Measurements from ENCODE around the gene TMEM100.

The TMEM100 gene

DNA sequence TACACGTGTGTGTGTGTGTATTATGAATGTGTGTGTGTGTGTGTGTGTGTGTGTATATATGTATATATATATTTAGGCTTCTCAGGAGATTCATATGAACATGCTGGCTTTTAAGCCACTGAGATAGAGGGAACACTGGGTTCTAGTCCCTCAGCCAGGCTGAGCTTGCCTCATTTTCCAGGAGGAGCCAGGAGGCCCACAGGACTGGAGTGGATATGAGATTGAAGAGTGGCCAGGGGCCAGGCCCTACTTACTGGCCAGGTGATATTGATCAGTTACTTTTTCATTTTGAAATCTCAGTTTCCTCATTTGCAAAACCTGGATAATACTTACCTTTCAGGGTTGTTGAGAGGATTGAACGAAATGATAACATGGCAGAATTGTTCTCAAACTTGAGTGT is 34.0 kb upstream of the TMEM100 start:
- H3K27me3 ChIP-seq (ENCODE audit: control insufficient read depth, insufficient read depth, low read length): no peaks in the 10 kb centered on the region
- no peaks in the 10 kb centered on the region for H3K9me3 ChIP-seq (ENCODE audit: control insufficient read depth, low read length)
- H3K4me1 ChIP-seq: peaks cover 3% of the 10 kb centered on the region
- H3K36me3 ChIP-seq (ENCODE audit: control insufficient read depth, insufficient read depth, low read length): no peaks in the 10 kb centered on the region
- no peak overlapping the region for H2AFZ ChIP-seq
- H3K27ac ChIP-seq: no peak overlapping the region
- no peak overlapping the region for H3K9ac ChIP-seq
- TF ChIP-seq, protein P1, sequence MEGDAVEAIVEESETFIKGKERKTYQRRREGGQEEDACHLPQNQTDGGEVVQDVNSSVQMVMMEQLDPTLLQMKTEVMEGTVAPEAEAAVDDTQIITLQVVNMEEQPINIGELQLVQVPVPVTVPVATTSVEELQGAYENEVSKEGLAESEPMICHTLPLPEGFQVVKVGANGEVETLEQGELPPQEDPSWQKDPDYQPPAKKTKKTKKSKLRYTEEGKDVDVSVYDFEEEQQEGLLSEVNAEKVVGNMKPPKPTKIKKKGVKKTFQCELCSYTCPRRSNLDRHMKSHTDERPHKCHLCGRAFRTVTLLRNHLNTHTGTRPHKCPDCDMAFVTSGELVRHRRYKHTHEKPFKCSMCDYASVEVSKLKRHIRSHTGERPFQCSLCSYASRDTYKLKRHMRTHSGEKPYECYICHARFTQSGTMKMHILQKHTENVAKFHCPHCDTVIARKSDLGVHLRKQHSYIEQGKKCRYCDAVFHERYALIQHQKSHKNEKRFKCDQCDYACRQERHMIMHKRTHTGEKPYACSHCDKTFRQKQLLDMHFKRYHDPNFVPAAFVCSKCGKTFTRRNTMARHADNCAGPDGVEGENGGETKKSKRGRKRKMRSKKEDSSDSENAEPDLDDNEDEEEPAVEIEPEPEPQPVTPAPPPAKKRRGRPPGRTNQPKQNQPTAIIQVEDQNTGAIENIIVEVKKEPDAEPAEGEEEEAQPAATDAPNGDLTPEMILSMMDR (IDR thresholded peaks at IDR 0.05): no peak
- peaks cover 6% of the 10 kb centered on the region for H3K79me2 ChIP-seq
- H3K4me2 ChIP-seq (ENCODE audit: low read length): no peak overlapping the region
- H3K4me3 ChIP-seq (ENCODE audit: low read depth, low read length): no peak overlapping the region

DNA sequence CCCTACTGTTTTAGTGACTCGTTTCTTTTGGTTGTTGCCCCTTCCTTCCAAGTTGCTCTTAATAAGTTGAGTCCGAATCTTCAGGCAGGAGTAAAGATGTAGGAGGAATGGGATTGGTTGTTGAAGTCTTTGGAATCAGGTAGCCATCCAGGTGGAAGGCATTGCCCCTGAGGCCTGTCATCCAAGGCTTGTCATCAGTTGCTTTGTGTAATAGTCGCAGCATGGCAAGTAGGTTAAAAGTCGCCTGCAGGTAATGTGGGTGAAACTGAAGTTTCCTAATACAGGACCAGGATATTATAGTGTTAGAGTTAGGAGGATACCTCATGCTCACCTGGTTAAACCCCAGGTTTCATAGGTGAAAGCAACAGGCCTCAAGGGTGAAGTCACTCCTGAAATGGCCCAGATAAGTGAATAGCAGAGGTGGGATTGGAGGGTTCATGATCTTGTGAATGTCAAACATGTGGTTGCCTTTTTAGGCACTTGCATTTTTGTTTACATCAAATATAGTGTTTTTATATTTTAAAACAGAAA is 29.1 kb upstream of the TMEM100 start:
- H3K4me2 ChIP-seq (ENCODE audit: low read length): peak overlapping the region; percentile 64
- TF ChIP-seq, protein P1 (IDR thresholded peaks at IDR 0.05): no peak
- no peaks in the 10 kb centered on the region for H3K36me3 ChIP-seq (ENCODE audit: control insufficient read depth, insufficient read depth, low read length)
- H2AFZ ChIP-seq: peak overlapping the region; percentile 93
- H3K79me2 ChIP-seq: peaks cover 10% of the 10 kb centered on the region
- no peaks in the 10 kb centered on the region for H3K9me3 ChIP-seq (ENCODE audit: control insufficient read depth, low read length)
- H3K9ac ChIP-seq: no peak overlapping the region
- peak overlapping the region; percentile 68 for H3K4me3 ChIP-seq (ENCODE audit: low read depth, low read length)
- H3K27me3 ChIP-seq (ENCODE audit: control insufficient read depth, insufficient read depth, low read length): no peaks in the 10 kb centered on the region
- peaks cover 4% of the 10 kb centered on the region for H3K4me1 ChIP-seq
- H3K27ac ChIP-seq: peak overlapping the region; percentile 76

DNA sequence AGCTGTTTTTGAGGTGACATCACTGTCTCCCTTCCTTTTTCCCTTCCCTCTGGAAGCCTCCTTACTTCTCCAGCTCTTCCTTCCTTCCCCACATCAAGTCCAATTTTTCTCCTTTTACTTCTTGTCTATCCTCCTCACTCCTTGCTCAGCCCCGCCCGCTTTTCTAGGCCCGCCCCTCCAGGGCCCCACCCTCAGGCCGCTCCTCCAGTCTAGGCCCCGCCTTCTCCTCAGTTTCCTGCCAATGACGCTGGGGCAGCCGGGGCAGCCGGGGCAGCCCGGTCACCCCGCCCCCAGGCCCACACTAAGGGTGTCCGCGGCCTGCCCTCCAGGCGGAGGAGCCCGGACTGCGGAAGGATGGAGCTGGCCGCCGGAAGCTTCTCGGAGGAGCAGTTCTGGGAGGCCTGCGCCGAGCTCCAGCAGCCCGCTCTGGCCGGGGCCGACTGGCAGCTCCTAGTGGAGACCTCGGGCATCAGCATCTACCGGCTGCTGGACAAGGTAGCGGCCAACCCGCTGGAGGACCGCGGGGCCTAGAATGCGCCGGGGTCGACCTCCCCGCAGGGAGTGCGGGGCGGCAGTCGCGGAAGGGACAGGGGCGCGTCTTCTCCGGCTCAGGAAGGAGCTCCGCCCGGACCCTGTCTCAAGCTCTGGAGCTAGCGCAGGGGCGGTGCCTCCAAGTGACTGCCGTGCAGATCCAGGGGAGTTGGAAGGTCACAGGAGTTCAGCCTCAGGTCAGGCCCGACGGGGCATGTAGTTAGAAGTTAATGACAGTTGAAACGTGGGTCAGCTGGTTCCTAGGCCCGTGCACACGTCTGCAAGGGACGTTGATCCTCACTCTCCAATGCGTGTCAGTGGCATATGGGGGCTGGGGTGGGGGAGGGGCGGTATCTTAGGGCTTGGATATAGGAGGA is 28.3 kb upstream of the TMEM100 start, which contains the start of gene PCTP:
TSS of gene PCTP (plus strand) at position 302 of the 908 bp plus-strand sequence. CDS start at position 355, 53 bp downstream.
- H3K4me2 ChIP-seq (ENCODE audit: low read length): peak within 1 kb of the TSS; percentile 64
- no peaks in the 10 kb centered on the region for H3K27me3 ChIP-seq (ENCODE audit: control insufficient read depth, insufficient read depth, low read length)
- peak within 1 kb of the TSS; percentile 46 for H3K9ac ChIP-seq
- peak within 1 kb of the TSS; percentile 68 for H3K4me3 ChIP-seq (ENCODE audit: low read depth, low read length)
- peaks cover 4% of the 10 kb centered on the region for H3K4me1 ChIP-seq
- H2AFZ ChIP-seq: peak within 1 kb of the TSS; percentile 93
- peaks cover 10% of the 10 kb centered on the region for H3K79me2 ChIP-seq
- H3K36me3 ChIP-seq (ENCODE audit: control insufficient read depth, insufficient read depth, low read length): no peaks in the 10 kb centered on the region
- no peaks in the 10 kb centered on the region for H3K9me3 ChIP-seq (ENCODE audit: control insufficient read depth, low read length)
- peak within 1 kb of the TSS; percentile 76 for H3K27ac ChIP-seq
- TF ChIP-seq, protein P1 (IDR thresholded peaks at IDR 0.05): peak; percentile 44

DNA sequence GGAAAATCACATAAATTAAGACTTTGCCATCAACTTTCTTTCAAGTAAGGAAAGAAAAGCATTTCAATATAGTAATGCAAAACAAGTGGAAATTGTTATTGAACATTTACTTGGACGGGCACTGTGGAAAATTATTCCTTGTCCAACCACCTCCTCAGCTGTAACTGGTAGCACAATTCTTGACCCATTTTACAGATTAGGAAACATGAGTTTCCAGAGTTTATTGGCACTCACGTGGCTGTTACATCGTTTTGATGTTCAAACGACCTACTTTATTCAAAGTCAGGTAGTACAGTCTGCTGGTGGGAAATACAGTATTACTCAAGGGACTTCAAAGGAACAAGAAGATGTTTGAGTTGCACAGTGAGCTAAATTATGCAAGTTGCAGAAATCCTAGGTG is 27.3 kb upstream of the TMEM100 start:
- Histone ChIP-seq H3K4me3 (ENCODE audit: low read depth, low read length) (no peak overlapping the region), H3K4me2 (ENCODE audit: low read length) (no peak overlapping the region), H3K36me3 (ENCODE audit: control insufficient read depth, insufficient read depth, low read length) (no peaks in the 10 kb centered on the region), H3K9ac (no peak overlapping the region), H3K9me3 (ENCODE audit: control insufficient read depth, low read length) (no peaks in the 10 kb centered on the region), H3K27ac (peak overlapping the region; percentile 76), H2AFZ (peak overlapping the region; percentile 93), H3K79me2 (peaks cover 10% of the 10 kb centered on the region), H3K27me3 (ENCODE audit: control insufficient read depth, insufficient read depth, low read length) (no peaks in the 10 kb centered on the region), H3K4me1 (peaks cover 4% of the 10 kb centered on the region)
- TF ChIP-seq, protein P1 (IDR thresholded peaks at IDR 0.05): no peak

All from parathyroid adenoma (tissue), 2 donors.